HG02870 (cell line): ENCODE data around the gene NUDCD3.
"Not testable (repeated sequence)": the region's sequence is repeated elsewhere in the genome, so short reads cannot be mapped to it uniquely, and the experiment has no call there.

ENCODE experiments used
- ATAC-seq: cut with Tn5 transposase; IDR thresholded peaks from one replicate; pipeline ENCODE4 v1.9.1; 2021; ENCODE audit warnings: mild to moderate bottlenecking, moderate library complexity; ENCODE audit not compliant: unreplicated experiment

NUDCD3 gene

GRCh38 chr7:44518761-44519160 is 28.3 kb upstream of the NUDCD3 start:
- ATAC-seq = no peak

GRCh38 chr7:44517175-44517574 is 26.7 kb upstream of the NUDCD3 start:
- ATAC-seq = no peak

- no peak for ATAC-seq
Measured at GRCh38 chr7:44515590-44516268, 25.3 kb upstream of the NUDCD3 start.

GRCh38 chr7:44512736-44513135 is 22.3 kb upstream of the NUDCD3 start:
- no peak for ATAC-seq

GRCh38 chr7:44511863-44512468 is 21.5 kb upstream of the NUDCD3 start:
- no peak for ATAC-seq

- ATAC-seq = no peak
Measured at GRCh38 chr7:44511236-44511635, 20.8 kb upstream of the NUDCD3 start.

GRCh38 chr7:44508328-44509030 is 18.0 kb upstream of the NUDCD3 start:
- no peak for ATAC-seq

- ATAC-seq = not testable (repeated sequence)
Measured at GRCh38 chr7:44506592-44507288, 16.3 kb upstream of the NUDCD3 start.

- ATAC-seq = no peak
Measured at GRCh38 chr7:44505595-44505994, 15.1 kb upstream of the NUDCD3 start.

GRCh38 chr7:44498230-44498954 is 7.9 kb upstream of the NUDCD3 start:
- no peak for ATAC-seq

GRCh38 chr7:44497155-44498027 is 6.9 kb upstream of the NUDCD3 start:
- no peak for ATAC-seq

- ATAC-seq = no peak
Measured at GRCh38 chr7:44496385-44496784, 5.9 kb upstream of the NUDCD3 start.

GRCh38 chr7:44494960-44495359 is 4.5 kb upstream of the NUDCD3 start:
- no peak for ATAC-seq

GRCh38 chr7:44491229-44491628 is 771 bp upstream of the NUDCD3 start:
- no peak for ATAC-seq

- peak; percentile 18 for ATAC-seq
Measured at GRCh38 chr7:44489955-44490350, 505 bp downstream of the NUDCD3 start.

GRCh38 chr7:44488955-44489354 is 1.5 kb downstream of the NUDCD3 start:
- no peak for ATAC-seq

GRCh38 chr7:44486693-44487092 is 3.8 kb downstream of the NUDCD3 start:
- no peak for ATAC-seq

GRCh38 chr7:44486001-44486400 is 4.5 kb downstream of the NUDCD3 start:
- ATAC-seq = no peak

- ATAC-seq = no peak
Measured at GRCh38 chr7:44484482-44485313, 5.8 kb downstream of the NUDCD3 start.
